ENCODE measurements around the gene CAV2.

Gene CAV2

DNA sequence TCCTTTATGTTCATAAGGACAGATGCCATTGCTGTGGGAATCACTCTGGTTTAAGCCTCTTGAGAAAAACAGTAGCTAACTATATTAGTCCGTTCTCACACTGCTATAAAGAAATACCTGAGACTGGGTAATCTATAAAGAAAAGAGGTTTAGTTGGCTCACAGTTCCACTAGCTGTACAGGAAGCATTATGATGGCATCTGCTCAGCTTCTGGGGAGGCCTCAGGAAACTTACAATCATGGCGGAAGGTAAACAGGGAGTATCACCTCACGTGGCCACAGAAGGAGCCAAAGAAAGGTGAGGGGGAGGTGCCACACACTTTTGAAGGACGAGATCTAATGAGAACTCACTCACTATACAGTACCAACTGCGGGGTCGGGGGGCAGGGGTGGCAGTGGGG is 2.9 kb upstream of the CAV2 start:
- DNase-seq: no peak

DNA sequence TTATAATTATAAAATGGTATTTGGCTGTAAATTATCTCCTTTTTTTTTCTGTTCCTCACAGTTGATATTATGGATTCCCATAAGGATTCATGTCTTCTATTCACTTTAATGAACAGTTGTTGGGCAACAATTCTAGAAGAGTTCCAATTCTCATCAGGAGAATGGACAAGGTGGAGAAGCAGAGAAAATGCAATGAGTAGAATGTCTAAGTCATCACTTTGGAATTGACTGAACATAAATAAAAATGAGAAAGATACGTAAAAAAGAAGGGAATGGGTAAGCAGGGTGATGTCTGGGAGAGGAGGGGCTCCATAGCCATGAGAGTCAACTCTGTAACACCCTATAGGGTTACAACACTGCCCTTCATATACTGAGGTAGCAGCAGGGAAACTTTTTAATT is 1.8 kb upstream of the CAV2 start:
- DNase-seq: no peak

DNA sequence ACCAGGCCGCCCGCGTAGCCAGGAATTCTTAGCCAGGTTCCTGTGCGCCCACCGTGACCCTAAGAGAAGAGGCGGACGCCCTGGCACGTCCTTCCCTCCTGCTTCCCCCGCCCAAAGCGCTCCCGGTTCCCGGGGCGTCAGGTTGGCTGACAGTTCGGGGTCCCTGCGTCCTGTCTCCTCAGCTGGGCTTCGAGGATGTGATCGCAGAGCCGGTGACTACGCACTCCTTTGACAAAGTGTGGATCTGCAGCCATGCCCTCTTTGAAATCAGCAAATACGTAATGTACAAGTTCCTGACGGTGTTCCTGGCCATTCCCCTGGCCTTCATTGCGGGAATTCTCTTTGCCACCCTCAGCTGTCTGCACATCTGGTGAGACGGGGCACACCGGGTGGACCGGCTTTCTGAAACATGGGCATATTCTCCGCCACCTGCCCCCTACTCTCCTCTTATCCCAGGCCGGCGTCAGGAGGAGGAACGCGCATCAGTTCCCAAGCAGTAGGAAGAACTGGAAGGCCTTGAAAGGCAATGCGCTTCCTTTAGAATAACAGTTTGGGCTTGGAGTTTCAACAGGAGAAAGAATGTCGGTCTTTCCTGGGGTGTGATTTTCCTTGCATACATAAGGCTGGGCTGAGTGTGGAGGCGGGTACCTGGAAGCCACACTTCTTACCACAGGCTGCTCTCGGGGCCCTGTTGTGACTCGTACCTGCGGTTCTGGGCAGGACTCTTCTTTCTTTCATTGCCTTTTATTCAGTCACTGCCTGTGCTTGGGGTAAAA is 728 bp downstream of the CAV2 start:
- DNase-seq: no peak

DNA sequence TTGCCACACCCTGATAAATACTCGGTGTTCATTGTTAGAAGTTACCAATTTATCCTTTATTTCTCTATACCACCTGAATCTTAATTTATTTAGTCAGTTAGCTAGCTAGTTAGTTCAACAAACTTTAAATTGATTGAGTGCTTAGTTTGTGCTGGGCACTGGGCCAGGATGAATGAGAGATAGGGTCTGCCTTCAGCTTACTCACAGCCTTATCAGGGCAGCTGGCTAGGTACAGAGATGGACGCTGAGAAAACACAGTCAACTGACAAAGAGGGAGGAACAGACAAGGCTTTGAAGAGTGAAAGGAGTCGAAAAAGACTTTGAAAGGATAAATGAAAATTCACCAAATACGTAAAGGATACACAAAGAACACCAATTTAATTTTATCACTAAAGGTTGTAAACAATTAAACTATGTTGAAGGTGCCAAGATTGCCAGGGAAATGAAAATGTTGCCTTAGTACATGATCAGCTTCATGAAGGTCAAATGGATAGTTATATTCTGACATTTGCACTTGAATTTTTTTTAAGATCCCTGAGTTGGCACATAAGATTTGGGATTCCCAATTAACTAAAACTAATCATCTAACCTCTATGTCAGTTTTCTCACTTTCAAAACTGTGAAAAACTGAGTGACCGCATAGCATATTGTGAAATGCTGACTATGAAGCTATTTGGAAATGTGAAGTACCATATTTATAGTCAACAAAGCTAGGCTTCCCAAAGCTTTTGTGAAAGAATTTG is 2.1 kb downstream of the CAV2 start:
- DNase-seq: no peak

DNA sequence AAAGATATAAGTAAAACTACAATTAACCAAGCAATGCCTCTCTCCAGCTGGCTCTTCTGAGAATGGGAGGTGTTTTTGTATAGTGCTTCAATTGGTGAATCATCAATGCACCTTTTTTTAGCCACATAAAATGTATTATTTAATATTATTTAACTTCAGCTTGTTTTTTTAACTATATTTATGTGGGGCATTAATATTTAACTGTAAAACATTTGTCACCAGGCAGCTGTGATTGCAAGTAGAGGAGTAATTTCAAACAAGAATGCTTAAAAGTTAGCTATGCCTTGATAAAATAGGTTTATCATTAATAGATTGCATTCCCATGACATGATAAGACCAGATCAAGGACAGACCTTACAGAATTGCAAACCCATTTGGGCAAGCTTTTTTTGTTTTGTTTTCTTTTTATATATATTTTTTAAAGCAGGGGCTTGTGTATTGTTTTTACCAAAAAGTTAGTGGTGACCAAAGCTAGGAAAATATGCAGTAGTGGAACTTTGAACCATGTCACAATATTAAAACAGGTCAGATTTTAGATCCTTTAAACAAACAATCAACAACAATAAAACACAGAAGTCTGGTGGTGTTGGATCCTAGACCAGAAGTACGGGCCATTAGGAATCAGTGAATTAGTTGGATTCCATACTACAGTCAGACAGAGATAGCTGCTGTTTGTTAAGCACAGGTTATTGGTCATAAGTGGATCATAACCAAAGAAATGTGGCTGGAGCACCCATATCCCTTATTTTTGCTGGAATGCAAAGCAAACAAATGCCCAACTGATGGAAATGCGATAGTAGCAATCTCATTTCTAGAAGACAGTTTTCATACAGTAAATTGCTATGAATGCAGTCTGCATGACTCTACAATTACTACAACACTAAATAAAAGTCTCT is 2.9 kb downstream of the CAV2 start:
- no peak for DNase-seq

DNA sequence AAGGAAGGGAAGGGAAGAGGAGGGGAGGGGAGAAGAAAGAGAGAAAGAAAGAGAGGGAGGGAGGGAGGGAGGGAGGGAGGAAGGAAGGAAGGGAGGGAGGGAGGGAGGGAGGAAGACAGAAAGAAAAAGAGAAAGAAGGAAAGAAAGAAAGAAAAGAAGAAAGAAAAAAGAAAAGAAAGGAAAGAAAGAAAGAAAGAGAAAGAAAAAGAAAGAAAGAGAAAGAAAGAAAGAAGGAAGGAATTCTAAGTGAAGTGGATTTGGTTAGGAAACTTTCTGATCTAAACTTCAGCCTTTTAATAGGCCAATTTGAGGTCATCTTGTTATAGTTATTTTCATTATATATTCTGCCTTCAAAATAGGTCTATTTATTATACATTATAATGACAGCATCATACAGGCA is 4.3 kb downstream of the CAV2 start:
- DNase-seq: no peak

DNA sequence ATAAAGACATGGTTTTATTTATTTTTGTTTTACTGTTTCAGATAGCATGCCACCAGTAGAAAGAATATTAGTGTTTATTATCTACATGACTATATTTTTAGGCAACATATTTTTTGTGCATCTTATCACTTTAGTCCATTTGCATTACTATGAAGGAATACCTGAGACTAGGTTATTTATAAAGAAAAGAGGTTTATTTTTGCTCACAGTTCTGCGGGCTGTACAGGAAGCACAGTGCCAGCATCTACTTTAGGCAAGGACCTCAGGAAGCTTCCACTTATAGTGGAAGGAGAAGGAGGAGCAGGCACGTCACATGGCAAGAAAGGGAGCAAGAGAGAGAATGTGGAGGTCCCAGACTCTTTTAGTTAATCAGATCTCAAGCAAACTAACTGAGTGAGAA is 5.7 kb downstream of the CAV2 start:
- no peak for DNase-seq

DNA sequence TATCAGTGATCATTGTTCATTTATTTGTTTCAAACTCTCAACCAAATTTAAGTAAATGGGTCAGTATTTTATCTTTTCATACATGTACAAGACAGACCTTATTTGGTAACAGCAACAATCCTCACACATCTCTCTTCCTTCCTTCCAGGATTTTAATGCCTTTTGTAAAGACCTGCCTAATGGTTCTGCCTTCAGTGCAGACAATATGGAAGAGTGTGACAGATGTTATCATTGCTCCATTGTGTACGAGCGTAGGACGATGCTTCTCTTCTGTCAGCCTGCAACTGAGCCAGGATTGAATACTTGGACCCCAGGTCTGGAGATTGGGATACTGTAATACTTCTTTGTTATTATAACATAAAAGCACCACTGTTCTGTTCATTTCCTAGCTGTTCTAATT is 6.3 kb downstream of the CAV2 start:
- DNase-seq: no peak

DNA sequence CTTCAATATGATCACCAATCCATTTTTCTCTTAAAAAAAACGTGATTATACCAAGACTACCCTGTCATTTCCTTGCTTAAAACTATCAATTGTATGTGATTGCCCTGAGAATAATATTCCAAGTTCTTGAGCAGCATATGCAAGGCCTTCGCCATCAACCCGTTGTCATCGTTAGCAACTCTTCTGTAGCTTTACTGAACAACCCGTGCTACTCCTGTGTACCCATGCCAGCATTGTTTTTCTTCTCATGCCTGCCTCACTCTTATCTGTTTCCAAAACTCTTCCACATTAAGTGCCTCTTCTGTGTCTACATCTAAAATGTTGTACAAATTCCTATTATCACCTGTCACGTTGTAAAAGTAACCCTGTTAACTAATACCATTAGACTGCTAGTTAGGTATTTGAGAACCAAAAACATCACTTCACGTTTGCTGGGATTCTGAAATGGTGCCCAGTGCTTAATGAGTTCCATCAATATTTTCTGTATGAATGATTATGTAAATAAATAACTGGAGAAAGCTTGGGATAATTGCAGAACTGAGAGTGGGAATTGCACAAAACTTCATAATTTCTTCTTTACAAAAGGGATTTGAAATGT is 10.5 kb downstream of the CAV2 start:
- DNase-seq: no peak

DNA sequence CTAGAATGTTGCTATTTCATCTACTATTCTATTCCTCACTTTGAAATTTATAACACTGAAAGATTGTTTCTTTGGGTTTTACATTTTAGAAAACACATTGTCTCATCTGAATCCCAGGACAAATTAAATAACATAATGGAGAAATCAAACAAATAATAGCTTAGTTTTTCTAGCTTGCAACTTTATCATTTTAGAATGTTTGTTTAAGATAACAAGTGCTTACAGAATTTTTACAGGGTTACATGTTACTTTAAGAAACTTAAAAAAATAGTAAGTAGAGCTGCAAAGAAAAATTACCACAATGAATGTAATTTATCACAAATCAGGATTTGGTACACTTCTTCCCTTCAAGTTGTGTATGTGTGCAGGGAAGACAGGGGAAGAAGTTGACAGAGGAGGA is 11.3 kb downstream of the CAV2 start:
- no peak for DNase-seq

DNA sequence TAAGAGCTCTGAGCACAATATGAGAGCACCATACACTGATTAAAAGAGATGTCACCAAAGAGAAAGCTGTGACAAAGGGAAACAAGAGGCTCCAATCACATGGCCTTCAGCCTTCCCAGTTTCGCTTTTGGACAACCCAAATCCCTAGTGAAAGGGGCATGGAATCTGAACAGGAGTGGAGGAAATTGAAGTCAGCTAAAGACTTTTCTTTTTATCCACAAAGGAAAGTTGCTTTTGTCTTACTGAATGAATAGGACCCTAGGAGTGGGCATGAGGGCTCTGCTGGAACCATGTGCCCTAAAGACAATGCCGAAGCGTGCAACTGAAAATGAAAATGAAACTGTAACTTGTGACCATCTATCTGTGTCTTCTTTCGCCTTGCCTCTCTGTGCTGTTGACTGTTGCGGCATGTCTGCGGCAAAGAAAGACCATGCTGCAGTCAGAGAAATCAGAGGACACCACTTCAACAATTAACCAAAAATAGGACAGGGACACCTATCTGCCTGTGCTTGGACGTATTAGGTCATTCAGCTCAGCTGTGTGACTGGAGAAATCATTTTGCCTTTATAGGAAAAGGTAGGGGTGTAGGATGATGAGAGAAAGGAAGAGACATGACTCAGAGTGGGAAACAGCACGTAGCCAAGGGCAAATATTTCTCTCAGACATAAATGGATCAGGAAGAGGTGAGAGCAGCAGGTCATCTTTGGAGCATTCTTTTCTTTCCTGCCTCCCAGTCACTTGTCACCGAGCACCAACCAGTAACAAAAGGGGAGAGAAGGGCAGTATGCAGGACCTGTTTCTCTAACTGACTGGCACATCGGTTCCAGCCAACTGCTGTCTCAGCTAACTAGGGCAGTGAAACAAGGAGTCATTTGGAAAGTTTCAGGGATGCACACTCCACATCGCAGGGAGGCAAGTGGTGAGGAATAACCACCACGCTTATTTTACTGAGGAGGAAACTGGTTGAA is 12.3 kb downstream of the CAV2 start:
- peak; percentile 8 for DNase-seq

DNA sequence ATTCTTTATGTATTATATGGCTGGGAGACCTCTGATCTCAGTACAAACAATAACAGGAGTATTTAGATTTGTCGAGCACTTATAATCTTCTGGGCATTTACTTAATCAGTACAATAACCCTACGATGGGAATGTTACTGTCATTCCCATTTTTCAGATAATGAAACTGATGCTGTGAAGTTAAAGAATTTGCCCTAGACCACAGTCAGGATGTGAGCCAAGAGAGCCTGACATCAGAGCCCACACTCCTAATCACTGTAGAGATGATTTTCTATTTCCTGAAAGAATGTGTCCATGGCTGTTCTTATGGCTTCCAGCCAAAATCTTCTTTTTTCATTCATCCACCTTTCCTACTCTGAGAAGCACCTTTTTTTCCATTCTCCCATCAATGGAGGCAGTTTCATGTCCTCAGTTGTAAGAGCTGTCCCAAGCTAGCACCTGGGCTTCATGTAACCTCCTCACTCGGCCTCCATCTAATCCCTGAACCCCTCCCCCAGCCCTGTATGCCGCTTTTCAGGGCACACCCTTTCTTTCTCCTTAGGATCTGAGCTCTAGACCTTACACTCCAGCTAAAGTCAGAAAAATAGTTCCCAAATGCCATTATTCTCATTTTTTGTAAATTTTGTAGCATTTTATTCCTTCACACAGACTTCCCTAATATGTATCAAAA is 13.1 kb downstream of the CAV2 start:
- no peak for DNase-seq

DNA sequence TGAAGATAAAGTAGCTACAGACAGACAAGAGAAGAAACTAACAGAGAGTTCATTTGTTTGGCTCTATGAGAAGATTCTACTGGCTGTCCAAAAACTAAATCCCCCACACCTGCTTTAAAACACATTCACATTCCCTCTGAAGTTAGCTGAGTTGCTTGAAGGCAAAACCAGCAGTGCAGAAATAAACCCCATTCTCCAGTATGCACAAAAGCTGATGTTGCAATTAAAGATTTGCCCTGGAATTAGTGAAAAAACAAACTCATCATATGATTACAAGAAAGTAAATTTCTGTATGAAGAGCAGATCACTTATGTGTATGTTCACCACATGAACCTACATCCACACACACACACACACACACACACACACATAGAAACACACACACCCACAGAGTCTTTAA is 16.0 kb downstream of the CAV2 start:
- no peak for DNase-seq

DNA sequence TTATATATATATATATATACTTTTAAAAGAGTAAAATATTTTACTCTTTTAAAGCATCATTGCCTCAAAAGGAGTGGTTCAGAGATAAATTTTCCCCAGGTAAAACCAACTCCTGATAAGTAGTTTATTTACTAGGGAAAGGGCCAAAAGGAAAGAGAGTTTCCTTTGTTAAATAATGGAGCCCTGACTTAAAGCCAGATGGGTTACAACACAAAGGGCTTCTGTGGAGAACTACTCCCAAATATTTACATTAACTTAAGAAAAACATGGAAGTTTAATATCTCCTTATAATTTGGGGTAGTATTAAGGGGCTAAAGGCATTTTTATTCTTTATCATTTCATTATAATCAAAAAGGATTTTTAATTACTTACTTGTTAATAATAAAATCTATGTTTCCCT is 16.8 kb downstream of the CAV2 start:
- DNase-seq: no peak

DNA sequence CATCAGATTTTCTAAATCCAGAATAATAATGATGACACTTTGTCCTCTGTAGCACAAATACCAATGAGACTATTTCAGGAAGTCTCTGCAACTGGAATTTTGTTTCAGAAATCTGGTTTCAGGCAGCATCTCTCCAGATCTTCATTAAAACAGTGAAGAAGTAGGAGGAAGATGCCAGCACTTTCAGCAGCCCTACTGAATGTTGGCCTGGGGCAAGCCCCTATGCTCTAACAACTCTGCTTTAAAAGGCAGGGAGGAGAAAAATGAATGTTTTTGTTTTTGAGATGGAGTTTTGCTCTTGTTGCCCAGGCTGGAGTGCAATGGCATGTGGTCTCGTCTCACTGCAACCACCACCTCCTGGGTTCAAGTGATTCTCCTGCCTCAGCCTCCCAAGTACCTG is 18.1 kb downstream of the CAV2 start:
- no peak for DNase-seq

DNA sequence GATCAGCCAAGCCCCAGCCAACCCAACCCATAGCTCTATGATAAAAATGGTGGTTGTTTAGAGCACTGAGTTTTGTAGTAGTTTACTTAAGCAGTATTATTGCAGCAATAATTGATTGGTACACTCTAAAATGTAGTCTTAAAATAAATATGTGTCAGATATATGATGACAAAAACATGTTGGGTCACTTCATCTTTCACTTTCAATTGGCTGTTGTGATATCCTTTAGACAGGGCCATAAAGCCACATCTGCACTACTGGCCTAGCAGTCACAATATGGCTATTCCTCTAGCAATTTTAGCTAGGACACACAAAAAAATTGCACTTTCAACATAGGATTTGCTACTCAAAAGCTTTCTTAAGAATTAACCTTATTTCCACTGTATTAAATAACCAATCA is 19.4 kb downstream of the CAV2 start:
- DNase-seq: no peak

DNA sequence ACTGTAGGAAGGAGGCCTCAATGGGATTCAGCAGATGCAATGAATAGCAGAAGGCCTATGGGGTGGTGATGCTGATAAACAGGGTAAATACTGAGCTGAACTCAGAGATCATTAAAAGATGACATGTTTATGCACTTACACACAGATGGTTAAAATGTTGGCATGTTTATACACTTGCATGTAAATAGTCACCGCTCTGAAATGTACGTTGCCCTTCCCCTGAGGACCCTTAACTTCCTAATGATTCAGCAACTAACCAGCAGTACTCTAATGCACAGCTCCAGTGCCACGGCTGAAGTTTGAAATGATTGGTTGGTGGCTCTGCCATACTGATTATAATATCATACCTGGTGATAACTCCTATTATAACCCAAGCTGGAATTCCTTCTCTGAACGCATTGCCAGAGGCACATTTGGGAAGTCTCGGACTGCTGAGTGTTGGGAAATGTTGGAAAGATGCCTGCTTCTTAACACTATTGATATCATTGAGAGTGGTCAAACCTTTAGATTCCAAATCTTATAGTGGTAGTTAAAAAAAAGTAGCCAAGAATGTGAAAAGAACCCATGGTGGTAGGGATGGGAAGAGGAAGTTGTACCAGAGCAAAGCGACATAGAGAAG is 21.6 kb downstream of the CAV2 start:
- DNase-seq: no peak

DNA sequence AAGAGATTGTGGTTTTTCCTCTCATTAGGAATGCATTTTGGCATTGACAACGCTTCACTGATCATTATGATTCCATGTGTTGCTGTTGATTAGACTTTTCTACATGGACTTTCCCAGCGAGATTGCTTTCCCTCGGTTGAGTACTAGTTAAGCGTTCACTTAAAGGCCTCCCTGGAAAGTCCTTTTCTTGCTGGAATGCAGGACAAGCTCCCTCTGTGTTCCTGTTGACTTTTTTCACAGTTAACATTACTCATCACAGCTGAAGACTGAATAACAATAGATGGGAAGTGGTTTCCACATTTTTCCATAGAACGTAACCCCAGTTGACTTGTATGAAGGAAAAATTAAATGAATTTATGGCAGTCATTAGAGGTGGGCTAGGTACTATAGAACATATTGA is 22.7 kb downstream of the CAV2 start:
- no peak for DNase-seq

DNA sequence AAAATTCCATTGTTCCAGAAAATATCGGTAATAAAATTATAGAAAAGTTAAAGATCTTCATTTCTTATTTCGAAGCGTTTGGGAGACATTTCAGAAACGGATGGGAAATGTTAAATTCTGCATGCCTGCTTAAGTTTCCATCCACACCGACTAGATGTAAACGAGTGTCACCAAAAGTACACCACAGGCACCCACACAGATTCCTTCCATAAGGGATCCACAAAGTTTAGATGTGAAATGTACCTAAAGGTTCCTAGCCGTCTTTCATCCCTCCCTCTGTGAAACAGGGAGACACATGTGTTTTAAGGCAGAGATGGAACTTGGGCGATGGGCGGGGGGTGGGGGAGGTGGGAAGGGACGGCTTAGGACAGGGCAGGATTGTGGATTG is 24.7 kb downstream of the CAV2 start:
- no peak for DNase-seq

DNA sequence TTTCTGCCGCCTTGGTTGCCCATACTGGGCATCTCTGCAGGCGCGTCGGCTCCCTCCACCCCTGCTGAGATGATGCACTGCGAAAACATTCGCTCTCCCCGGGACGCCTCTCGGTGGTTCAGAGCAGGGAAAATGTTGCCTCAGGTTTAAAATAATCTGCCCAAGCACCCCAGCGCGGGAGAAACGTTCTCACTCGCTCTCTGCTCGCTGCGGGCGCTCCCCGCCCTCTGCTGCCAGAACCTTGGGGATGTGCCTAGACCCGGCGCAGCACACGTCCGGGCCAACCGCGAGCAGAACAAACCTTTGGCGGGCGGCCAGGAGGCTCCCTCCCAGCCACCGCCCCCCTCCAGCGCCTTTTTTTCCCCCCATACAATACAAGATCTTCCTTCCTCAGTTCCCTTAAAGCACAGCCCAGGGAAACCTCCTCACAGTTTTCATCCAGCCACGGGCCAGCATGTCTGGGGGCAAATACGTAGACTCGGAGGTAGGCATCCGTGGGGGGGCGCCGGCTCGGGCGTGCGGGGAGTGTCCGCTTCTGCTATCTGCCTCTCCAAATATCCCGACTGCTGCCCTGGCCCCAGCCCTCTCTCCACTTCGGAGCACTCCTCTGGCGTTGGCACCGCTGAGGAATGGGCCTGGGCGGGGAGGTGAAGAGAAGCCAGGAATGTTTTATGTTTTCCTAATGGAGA is 25.2 kb downstream of the CAV2 start, which contains the start of gene CAV1:
CAV1 (plus strand) TSS at position 428 of the 689 bp plus-strand sequence; CDS start at position 455, 27 bp downstream.
- no peak for DNase-seq

Measured in NCI-H1694 treated with DMSO at 0.1 percent for 48 hours (cell line).